HepG2 (cell line): ENCODE results near the gene PCDHB9. TPM values are rescaled to one million over a fixed set of nuclear protein-coding genes. Genes with fewer than 3 reads are reported as not detected.
"Not testable (repeated sequence)": the region's sequence is repeated elsewhere in the genome, so short reads cannot be mapped to it uniquely, and the experiment has no call there.

ENCODE experiments used
- ATAC-seq: fragments of 200-7000 bp; cut with Tn5 transposase; 3 replicates; pipeline ENCODE4 v1.9.1; 2020; ENCODE audit warnings: mild to moderate bottlenecking, moderate library complexity
- BruUV-seq: library from RNA; stranded (reverse); fragments of 400-500 nt; replicated peaks from 2 replicates; lab custom pipeline; 2021; lab: Mats Ljungman, UMichigan
- CTCF ChIA-PET: fragments of 300-600 bp; formaldehyde crosslinking; extraction: SDS; loops from one replicate; lab custom pipeline; 2021; ENCODE audit warnings: low total read pairs, inconsistent platforms, low intra/inter-chr PET ratio; lab: Yijun Ruan, JAX
- POLR2A ChIA-PET: fragments of 350-600 bp; sonication (Branson Sonifier 250); formaldehyde crosslinking; loops from one replicate; lab custom pipeline; 2020; ENCODE audit warnings: antibody characterized with exemption, inconsistent platforms; lab: Yijun Ruan, JAX
- DNase-seq: peaks from one replicate; pipeline ENCODE4 v3.0.0-alpha.2; 2015; ENCODE audit warnings: low spot score
- FAIRE-seq: peaks from 3 replicates; lab custom pipeline; 2011; peaks lifted over from hg19 to GRCh38; lab: Jason Lieb, UNC
- H2AFZ ChIP-seq: one replicate; pipeline ENCODE4 v1.6.1; 2011; ENCODE audit warnings: low read length, inconsistent platforms
- H3K27ac ChIP-seq: fragments of 300-600 bp; 3 replicates; pipeline ENCODE4 v1.8.0; 2011; ENCODE audit warnings: mixed run types, mild to moderate bottlenecking, mixed read lengths, low read length, inconsistent platforms; ENCODE audit not compliant: insufficient read depth; ENCODE audit errors: extremely low read length
- H3K27me3 ChIP-seq, 2 experiments: fragments of 200-600 bp in 1 of 2; 2 replicates in 1 of 2; 3 replicates in 1 of 2; pipeline versions ENCODE4 v1.6.0 to v1.8.0; 2011; ENCODE audit warnings: low read length in 2 of 2, mild to moderate bottlenecking in 2 of 2, moderate library complexity in 2 of 2, inconsistent platforms in 1 of 2; ENCODE audit not compliant: insufficient read depth in 2 of 2, control insufficient read depth in 1 of 2
- H3K36me3 ChIP-seq, 2 experiments: fragments of 200-600 bp in 1 of 2; replicated peaks in 1 of 2; 2 replicates in 1 of 2; 3 replicates in 1 of 2; pipeline versions ENCODE4 v1.5.1 to v1.8.0; 2011; ENCODE audit warnings: low read length in 2 of 2, inconsistent platforms in 1 of 2; ENCODE audit not compliant: insufficient read depth in 2 of 2, control insufficient read depth in 1 of 2
- H3K4me1 ChIP-seq: 2 replicates; pipeline ENCODE4 v1.5.1; 2012; ENCODE audit warnings: low read length, inconsistent platforms; ENCODE audit not compliant: insufficient read depth
- H3K4me2 ChIP-seq: 2 replicates; pipeline ENCODE4 v1.6.0; 2011; ENCODE audit warnings: low read depth, low read length, inconsistent platforms
- H3K4me3 ChIP-seq, 3 experiments: fragments of 200-600 bp in 1 of 3; sonication (generic), shearing (Covaris generic) in 1 of 3; replicated peaks in 1 of 3; 2 replicates each; pipeline ENCODE4 v1.5.1; 2011 to 2016; ENCODE audit warnings: low read length in 3 of 3, inconsistent platforms in 2 of 3, low read depth in 2 of 3, mild to moderate bottlenecking in 2 of 3, control low read depth in 1 of 3, mixed read lengths in 1 of 3; ENCODE audit not compliant: insufficient read depth in 1 of 3
- H3K79me2 ChIP-seq: one replicate; pipeline ENCODE4 v1.6.1; 2011; ENCODE audit warnings: low read length, inconsistent platforms; ENCODE audit not compliant: insufficient read depth
- H3K9ac ChIP-seq: 2 replicates; pipeline ENCODE4 v1.6.0; 2011; ENCODE audit warnings: mild to moderate bottlenecking, low read depth, low read length, inconsistent platforms; ENCODE audit not compliant: insufficient read depth
- H3K9me3 ChIP-seq: 2 replicates; pipeline ENCODE4 v1.5.1; 2012; ENCODE audit warnings: mild to moderate bottlenecking, low read length
- H4K20me1 ChIP-seq: 2 replicates; pipeline ENCODE4 v1.6.0; 2011; ENCODE audit warnings: inconsistent platforms, mild to moderate bottlenecking, low read length, moderate library complexity; ENCODE audit not compliant: insufficient read depth
- WGBS: methylation state at CpG from one replicate; pipeline ENCODE4 v1.1.6; 2017; ENCODE audit warnings: low lambda C conversion rate; 5-methylcytosine and 5-hydroxymethylcytosine counted together
- in situ Hi-C: cut with HindIII; loops from 2 replicates; pipeline ENCODE4 v1.10.0; 2017; ENCODE audit warnings: low pct_unique_long_range_greater_than_20kb; ENCODE audit not compliant: extremely low pct_ligation_motif_present
- intact Hi-C: fragments of 100-400 bp; cut with micrococcal nuclease; formaldehyde crosslinking; loops from one replicate; pipeline ENCODE4 v1.10.0; 2022; ENCODE audit not compliant: unreplicated experiment
- polyA plus RNA-seq, 8 experiments: library from polyadenylated mRNA; depleted of rRNA in 3 of 8; stranded (reverse) in 7 of 8; unstranded in 1 of 8; fragments of >200 nt; fragmentation: Illumina TruSeq in 4 of 8; extraction: Trizol in 4 of 8; gene quantifications; 2 replicates each; pipeline versions ENCODE4 v1.2.1 to v1.2.3, GENCODE V29; 2011 to 2016; ENCODE audit warnings: low read depth in 4 of 8, missing spikeins in 1 of 8, mixed read lengths in 1 of 8; ENCODE audit not compliant: insufficient read depth in 1 of 8
- total RNA-seq, 5 experiments: library from RNA; depleted of rRNA; stranded (reverse); fragments of >200 nt; fragmentation: Illumina TruSeq; extraction: Trizol; gene quantifications; 2 replicates each; pipeline ENCODE4 v1.2.3, GENCODE V29; 2016; ENCODE audit warnings: low read depth in 1 of 5

Gene PCDHB9
- total and polyA plus RNA-seq, 2 of the 13 experiments (the other 11 are each of a cell fraction or from before 2014, with no cell fraction given) = 0.17 to 0.18 TPM

DNA sequence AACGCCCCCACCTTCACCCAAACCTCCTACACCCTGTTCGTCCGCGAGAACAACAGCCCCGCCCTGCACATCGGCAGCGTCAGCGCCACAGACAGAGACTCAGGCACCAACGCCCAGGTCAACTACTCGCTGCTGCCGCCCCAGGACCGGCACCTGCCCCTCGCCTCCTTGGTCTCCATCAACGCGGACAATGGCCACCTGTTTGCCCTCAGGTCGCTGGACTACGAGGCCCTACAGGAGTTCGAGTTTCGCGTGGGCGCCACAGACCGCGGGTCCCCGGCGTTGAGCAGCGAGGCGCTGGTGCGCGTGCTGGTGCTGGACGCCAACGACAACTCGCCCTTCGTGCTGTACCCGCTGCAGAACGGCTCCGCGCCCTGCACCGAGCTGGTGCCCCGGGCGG, 37.9 kb downstream of the PCDHB9 start:
- H3K9me3 ChIP-seq, H3K79me2 ChIP-seq, CTCF ChIA-PET, H3K4me1 ChIP-seq, DNase-seq, H3K9ac ChIP-seq, H3K27me3 ChIP-seq, H3K36me3 ChIP-seq, ATAC-seq, H3K27ac ChIP-seq, FAIRE-seq, POLR2A ChIA-PET, H3K4me3 ChIP-seq, H2AFZ ChIP-seq, H3K4me2 ChIP-seq, BruUV-seq, H4K20me1 ChIP-seq: not testable (repeated sequence)
- 80% methylated on average over 8 of the region's 40 CpGs for WGBS
- intact Hi-C loops (loop anchor here (5.0 kb wide), 1 partner anchor 297 kb away; no protein-coding TSS in a partner anchor), in situ Hi-C loops (loop anchor here (5.0 kb wide), 1 partner anchor 337 kb away; no protein-coding TSS in a partner anchor)

DNA sequence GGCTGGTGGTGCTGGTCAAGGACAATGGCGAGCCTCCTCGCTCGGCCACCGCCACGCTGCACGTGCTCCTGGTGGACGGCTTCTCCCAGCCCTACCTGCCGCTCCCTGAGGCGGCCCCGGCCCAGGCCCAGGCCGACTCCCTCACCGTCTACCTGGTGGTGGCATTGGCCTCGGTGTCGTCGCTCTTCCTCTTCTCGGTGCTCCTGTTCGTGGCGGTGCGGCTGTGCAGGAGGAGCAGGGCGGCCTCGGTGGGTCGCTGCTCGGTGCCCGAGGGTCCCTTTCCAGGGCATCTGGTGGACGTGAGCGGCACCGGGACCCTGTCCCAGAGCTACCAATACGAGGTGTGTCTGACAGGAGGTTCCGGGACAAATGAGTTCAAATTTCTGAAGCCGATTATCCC, 38.5 kb downstream of the PCDHB9 start:
- H4K20me1 ChIP-seq, H3K4me3 ChIP-seq, CTCF ChIA-PET, H3K79me2 ChIP-seq, BruUV-seq, ATAC-seq, H3K9ac ChIP-seq, H3K27ac ChIP-seq, H3K4me2 ChIP-seq, H3K9me3 ChIP-seq, in situ Hi-C loops, H3K27me3 ChIP-seq, FAIRE-seq, H3K36me3 ChIP-seq, intact Hi-C loops, DNase-seq, H2AFZ ChIP-seq, POLR2A ChIA-PET, H3K4me1 ChIP-seq: not testable (repeated sequence)
- WGBS = 72% methylated on average over 18 of the region's 30 CpGs
